Gastroesophageal sphincter (tissue), 3 donors: Measurements from ENCODE around the gene WNT3A.
"Not testable (repeated sequence)": the region's sequence is repeated elsewhere in the genome, so short reads cannot be mapped to it uniquely, and the experiment has no call there.

ENCODE experiments used
- POLR2A ChIP-seq, 2 donors: fragments of 450-650 bp; IDR thresholded peaks; one replicate each; pipeline ENCODE4 v1.6.1; 2017; ENCODE audit warnings: antibody characterized with exemption in 2 of 2, mild to moderate bottlenecking in 2 of 2, moderate library complexity in 1 of 2
- POLR2AphosphoS5 ChIP-seq: sonication (generic); formaldehyde crosslinking; IDR thresholded peaks from one replicate; pipeline ENCODE4 v1.6.1; 2017; ENCODE audit warnings: antibody characterized with exemption
- TF ChIP-seq, protein P1 (sequence below), 4 experiments: fragments of 200-600 bp in 2 of 4; fragments of 450-650 bp in 2 of 4; sonication (generic) in 1 of 4; IDR thresholded peaks; one replicate each; pipeline ENCODE4 v1.5.1; 2017 to 2019; ENCODE audit warnings: antibody characterized with exemption in 4 of 4, mild to moderate bottlenecking in 2 of 4, moderate library complexity in 2 of 4

DNA sequence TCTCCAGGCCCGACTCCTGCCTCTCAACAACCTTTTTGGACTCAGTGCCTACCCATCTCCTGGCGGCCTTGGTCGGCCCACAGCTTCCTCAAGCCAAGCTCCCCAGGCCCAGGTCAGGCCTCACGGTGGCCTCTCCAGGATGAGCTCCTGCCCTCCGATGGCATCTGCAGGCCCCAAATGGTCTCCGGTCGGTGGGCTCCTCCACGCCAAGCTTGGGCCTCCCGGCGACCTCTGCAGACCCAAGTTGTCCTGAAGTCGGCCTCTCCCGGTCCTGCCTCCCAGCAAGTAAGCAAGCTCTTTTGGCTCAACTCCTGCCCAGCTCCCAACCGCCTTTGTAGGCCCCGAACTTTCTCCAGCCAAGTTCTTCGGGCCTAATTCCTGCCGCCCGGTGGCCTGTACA lies 35.6 kb upstream of the WNT3A start:
- TF ChIP-seq POLR2A (IDR thresholded peaks at IDR 0.05); POLR2AphosphoS5: not testable (repeated sequence)
- TF ChIP-seq, protein P1, sequence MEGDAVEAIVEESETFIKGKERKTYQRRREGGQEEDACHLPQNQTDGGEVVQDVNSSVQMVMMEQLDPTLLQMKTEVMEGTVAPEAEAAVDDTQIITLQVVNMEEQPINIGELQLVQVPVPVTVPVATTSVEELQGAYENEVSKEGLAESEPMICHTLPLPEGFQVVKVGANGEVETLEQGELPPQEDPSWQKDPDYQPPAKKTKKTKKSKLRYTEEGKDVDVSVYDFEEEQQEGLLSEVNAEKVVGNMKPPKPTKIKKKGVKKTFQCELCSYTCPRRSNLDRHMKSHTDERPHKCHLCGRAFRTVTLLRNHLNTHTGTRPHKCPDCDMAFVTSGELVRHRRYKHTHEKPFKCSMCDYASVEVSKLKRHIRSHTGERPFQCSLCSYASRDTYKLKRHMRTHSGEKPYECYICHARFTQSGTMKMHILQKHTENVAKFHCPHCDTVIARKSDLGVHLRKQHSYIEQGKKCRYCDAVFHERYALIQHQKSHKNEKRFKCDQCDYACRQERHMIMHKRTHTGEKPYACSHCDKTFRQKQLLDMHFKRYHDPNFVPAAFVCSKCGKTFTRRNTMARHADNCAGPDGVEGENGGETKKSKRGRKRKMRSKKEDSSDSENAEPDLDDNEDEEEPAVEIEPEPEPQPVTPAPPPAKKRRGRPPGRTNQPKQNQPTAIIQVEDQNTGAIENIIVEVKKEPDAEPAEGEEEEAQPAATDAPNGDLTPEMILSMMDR (IDR thresholded peaks at IDR 0.05) = not testable (repeated sequence)
